Measurements from ENCODE around the gene WDFY3.

Gene WDFY3

GRCh38 chr4:84908876-84909275 is 57.6 kb downstream of the WDFY3 start:
- no peak for DNase-seq (ENCODE audit: low read depth in 2 of 2)

GRCh38 chr4:84907145-84907544 is 59.3 kb downstream of the WDFY3 start:
- DNase-seq (ENCODE audit: low read depth in 2 of 2), result no peak

GRCh38 chr4:84905646-84906045 is 60.8 kb downstream of the WDFY3 start:
- DNase-seq (ENCODE audit: low read depth in 2 of 2), result no peak

- no peak for DNase-seq (ENCODE audit: low read depth in 2 of 2)
These were observed 64.7 kb downstream of the WDFY3 start for GRCh38 chr4:84901740-84902281.

GRCh38 chr4:84901173-84901572 is 65.3 kb downstream of the WDFY3 start:
- DNase-seq (ENCODE audit: low read depth in 2 of 2), result no peak

GRCh38 chr4:84899616-84900015 is 66.9 kb downstream of the WDFY3 start:
- no peak for DNase-seq (ENCODE audit: low read depth in 2 of 2)

GRCh38 chr4:84897516-84897915 is 69.0 kb downstream of the WDFY3 start:
- no peak for DNase-seq (ENCODE audit: low read depth in 2 of 2)

GRCh38 chr4:84895283-84895682 is 71.2 kb downstream of the WDFY3 start:
- DNase-seq (ENCODE audit: low read depth in 2 of 2), result no peak

- no peak for DNase-seq (ENCODE audit: low read depth in 2 of 2)
These were observed 71.9 kb downstream of the WDFY3 start for GRCh38 chr4:84894621-84895020.

- no peak for DNase-seq (ENCODE audit: low read depth in 2 of 2)
These were observed 73.5 kb downstream of the WDFY3 start for GRCh38 chr4:84892950-84893349.

GRCh38 chr4:84887824-84888223 is 78.7 kb downstream of the WDFY3 start:
- DNase-seq (ENCODE audit: low read depth in 2 of 2), result no peak

- DNase-seq (ENCODE audit: low read depth in 2 of 2), result no peak
These were observed 86.8 kb downstream of the WDFY3 start for GRCh38 chr4:84879651-84880200.

- no peak for DNase-seq (ENCODE audit: low read depth in 2 of 2)
These were observed 87.9 kb downstream of the WDFY3 start for GRCh38 chr4:84878546-84878945.

- DNase-seq (ENCODE audit: low read depth in 2 of 2), result no peak
These were observed 88.4 kb downstream of the WDFY3 start for GRCh38 chr4:84878090-84878489.

GRCh38 chr4:84877051-84877833 is 89.2 kb downstream of the WDFY3 start:
- DNase-seq (ENCODE audit: low read depth in 2 of 2), result no peak

GRCh38 chr4:84875636-84876371 is 90.7 kb downstream of the WDFY3 start:
- DNase-seq (ENCODE audit: low read depth in 2 of 2), result no peak

GRCh38 chr4:84874619-84875018 is 91.9 kb downstream of the WDFY3 start:
- DNase-seq (ENCODE audit: low read depth in 2 of 2), result no peak

GRCh38 chr4:84870398-84871163 is 95.9 kb downstream of the WDFY3 start:
- no peak for DNase-seq (ENCODE audit: low read depth in 2 of 2)

GRCh38 chr4:84866295-84866694 is 100.2 kb downstream of the WDFY3 start:
- no peak for DNase-seq (ENCODE audit: low read depth in 2 of 2)

GRCh38 chr4:84865600-84865999 is 100.9 kb downstream of the WDFY3 start:
- DNase-seq (ENCODE audit: low read depth in 2 of 2), result no peak

GRCh38 chr4:84862064-84862463 is 104.4 kb downstream of the WDFY3 start:
- no peak for DNase-seq (ENCODE audit: low read depth in 2 of 2)

GRCh38 chr4:84857296-84857695 is 109.2 kb downstream of the WDFY3 start:
- DNase-seq (ENCODE audit: low read depth in 2 of 2), result no peak

Data from stimulated activated CD8-positive, alpha-beta memory T cell treated with anti-CD3 and anti-CD28 coated beads, Interleukin-15, amount 100 ng/mL, for 4 hours (primary cell).